Tibial nerve (tissue), 4 donors: Measurements from ENCODE around the gene EGF.

ENCODE experiments used
- CTCF ChIP-seq, 5 experiments: fragments of 200-600 bp in 3 of 5; fragments of 450-650 bp in 2 of 5; sonication (generic) in 3 of 5; IDR thresholded peaks; one replicate each; pipeline ENCODE4 v1.5.1; 2016 to 2019; ENCODE audit warnings: antibody characterized with exemption in 5 of 5, mild to moderate bottlenecking in 3 of 5, moderate library complexity in 2 of 5
- EP300 ChIP-seq, 2 donors: sonication (generic); formaldehyde crosslinking; IDR thresholded peaks; one replicate each; pipeline ENCODE4 v1.6.1; 2017; ENCODE audit warnings: antibody characterized with exemption in 2 of 2, mild to moderate bottlenecking in 1 of 2
- POLR2A ChIP-seq, 2 donors: fragments of 450-650 bp; IDR thresholded peaks; one replicate each; pipeline ENCODE4 v1.6.1; 2017; ENCODE audit warnings: antibody characterized with exemption in 2 of 2, mild to moderate bottlenecking in 2 of 2, moderate library complexity in 2 of 2

GRCh38 chr4:109872950-109873656, 39.6 kb upstream of the EGF start:
- TF ChIP-seq POLR2A (IDR thresholded peaks at IDR 0.05) (no peak), CTCF (IDR thresholded peaks at IDR 0.05) (no peak), EP300 (IDR thresholded peaks at IDR 0.05) (no peak)
